Panc1 (cell line): ENCODE data around the gene LIN28B. TPM values are rescaled to one million over a fixed set of nuclear protein-coding genes. Genes with fewer than 3 reads are reported as not detected.

Experiments used
- ATAC-seq: fragments of 200-7000 bp; cut with Tn5 transposase; 2 replicates; pipeline ENCODE4 v1.9.1; 2020; ENCODE audit warnings: mild to moderate bottlenecking, moderate library complexity
- BruUV-seq: library from RNA; stranded (reverse); fragments of 400-500 nt; replicated peaks from 2 replicates; lab custom pipeline; 2021; lab: Mats Ljungman, UMichigan
- CTCF ChIA-PET: fragments of 300-600 bp; sonication (Branson Sonifier 250); formaldehyde crosslinking; loops from one replicate; lab custom pipeline; 2022; ENCODE audit warnings: antibody characterized with exemption; lab: Charles Lee
- POLR2A ChIA-PET: fragments of 300-600 bp; sonication (Branson Sonifier 250); formaldehyde crosslinking; loops from one replicate; lab custom pipeline; 2022; ENCODE audit warnings: antibody characterized with exemption; lab: Charles Lee
- DNase-seq: peaks from one replicate; pipeline ENCODE4 v3.0.0-alpha.2; 2010; ENCODE audit warnings: low read depth, low spot score
- H3K27ac ChIP-seq: 2 replicates; pipeline ENCODE4 v1.5.1; 2011; ENCODE audit warnings: mild to moderate bottlenecking, low read length, inconsistent platforms
- H3K27me3 ChIP-seq: fragments of 200-500 bp; sonication (Bioruptor generic); 2 replicates; pipeline ENCODE4 v1.6.0; 2014; ENCODE audit warnings: low read length, inconsistent platforms; ENCODE audit not compliant: control insufficient read depth, insufficient read depth
- H3K36me3 ChIP-seq: fragments of 200-500 bp; sonication (Bioruptor generic); 2 replicates; pipeline ENCODE4 v1.5.1; 2014; ENCODE audit warnings: inconsistent platforms, mild to moderate bottlenecking, low read length, moderate library complexity; ENCODE audit not compliant: control insufficient read depth, insufficient read depth
- H3K4me1 ChIP-seq: 2 replicates; pipeline ENCODE4 v1.5.1; 2011; ENCODE audit warnings: inconsistent platforms, mild to moderate bottlenecking, low read length, moderate library complexity; ENCODE audit not compliant: control insufficient read depth, insufficient read depth
- H3K4me3 ChIP-seq, 2 experiments: 2 replicates each; pipeline ENCODE4 v1.5.1; 2011 to 2012; ENCODE audit warnings: low read depth in 2 of 2, low read length in 2 of 2, mild to moderate bottlenecking in 2 of 2, inconsistent platforms in 1 of 2, moderate library complexity in 1 of 2
- H3K9me3 ChIP-seq: fragments of 200-500 bp; sonication (Bioruptor generic); 2 replicates; pipeline ENCODE4 v1.5.1; 2014; ENCODE audit warnings: low read depth, mild to moderate bottlenecking, inconsistent platforms, low read length, moderate library complexity; ENCODE audit not compliant: control insufficient read depth, insufficient read depth
- CTCF ChIP-seq: fragments of 450-650 bp; IDR thresholded peaks from 2 replicates; pipeline ENCODE4 v1.5.1; 2017; ENCODE audit warnings: mild to moderate bottlenecking
- POLR2AphosphoS5 ChIP-seq: IDR thresholded peaks from 2 replicates; pipeline ENCODE4 v1.6.1; 2012; ENCODE audit warnings: mild to moderate bottlenecking, low read depth, low read length, moderate library complexity
- REST ChIP-seq, 2 experiments: IDR thresholded peaks; 2 replicates each; pipeline ENCODE4 v1.6.1; 2011 to 2012; ENCODE audit warnings: low read depth in 2 of 2, control low read depth in 1 of 2, low read length in 1 of 2, mild to moderate bottlenecking in 1 of 2, moderate library complexity in 1 of 2; ENCODE audit not compliant: insufficient read depth in 1 of 2
- SIN3A ChIP-seq: IDR thresholded peaks from 2 replicates; pipeline ENCODE4 v1.6.1; 2012; ENCODE audit warnings: low read depth, mild to moderate bottlenecking, low read length, moderate library complexity, borderline replicate concordance; ENCODE audit not compliant: insufficient read depth
- TCF7L2 ChIP-seq: IDR thresholded peaks from 2 replicates; pipeline ENCODE4 v1.6.1; 2011; ENCODE audit warnings: mild to moderate bottlenecking, low read depth, low read length, inconsistent platforms
- in situ Hi-C: cut with HindIII; loops from 2 replicates; pipeline ENCODE4 v1.10.0; 2016; ENCODE audit warnings: low sequenced_read_pairs, low pct_unique_long_range_greater_than_20kb
- intact Hi-C: fragments of 100-400 bp; cut with micrococcal nuclease; formaldehyde crosslinking; loops from one replicate; pipeline ENCODE4 v1.10.0; 2022; ENCODE audit not compliant: unreplicated experiment
- total RNA-seq: library from RNA; stranded (reverse); gene quantifications from one replicate; pipeline ENCODE4 v1.2.1, GENCODE V29; 2021; ENCODE audit not compliant: unreplicated experiment

The LIN28B gene
- total RNA-seq, 1 experiment from 2014 or later, result 5.8 TPM

- DNase-seq, result no peak
- no peaks in the 10 kb centered on the region for H3K36me3 ChIP-seq
- CTCF ChIA-PET, result no interaction called here
- H3K4me1 ChIP-seq, result no peaks in the 10 kb centered on the region
- no peak overlapping the region for H3K4me3 ChIP-seq
- intact Hi-C loops (no loop called here), in situ Hi-C loops (no loop called here)
- no peak for ATAC-seq
- H3K27me3 ChIP-seq, result no peaks in the 10 kb centered on the region
- BruUV-seq, result no TSS peak
- POLR2A ChIA-PET, result no interaction called here
- H3K9me3 ChIP-seq, result no peaks in the 10 kb centered on the region
- H3K27ac ChIP-seq, result no peak overlapping the region
- TF ChIP-seq TCF7L2 (no peak), CTCF (no peak; the same call in 1 of the 2 replicates), SIN3A (no peak), REST (IDR thresholded peaks at IDR 0.05; ENCODE audit: insufficient read depth in 1 of 2, low read depth in 2 of 2, low read length in 1 of 2) (no peak), POLR2AphosphoS5 (no peak)
Measured at GRCh38 chr6:105038259-105038658, 81.4 kb downstream of the LIN28B start.

DNA sequence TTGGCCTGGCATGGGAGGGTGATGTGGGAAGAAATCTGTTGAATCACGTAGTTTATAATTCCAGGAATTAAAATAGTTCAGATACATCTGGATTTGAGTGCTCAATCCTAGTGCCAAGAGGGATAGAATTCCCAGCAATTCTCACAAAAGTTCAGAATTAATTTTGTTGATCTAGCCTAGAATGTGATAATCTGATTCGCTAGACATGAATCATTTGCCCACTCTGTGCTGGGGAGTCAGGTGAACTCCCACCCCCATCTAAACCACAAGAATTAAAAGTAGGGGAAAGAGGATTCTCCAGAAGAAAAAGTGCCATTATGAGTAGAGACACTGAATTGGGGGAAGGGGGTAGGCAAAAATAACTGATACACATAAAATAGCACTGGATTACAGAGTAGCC lies 85.0 kb downstream of the LIN28B start:
- H3K4me3 ChIP-seq, result no peak overlapping the region

More for the DNA sequence above, 85.0 kb downstream of the LIN28B start:
- H3K36me3 ChIP-seq, result no peaks in the 10 kb centered on the region
- ChIA-PET CTCF (no interaction called here), POLR2A (interaction anchor here (0.7 kb wide), 1 partner anchor 74 kb away, joined by 3 read pairs; no protein-coding TSS in a partner anchor)
- no peaks in the 10 kb centered on the region for H3K27me3 ChIP-seq
- intact Hi-C loops (no loop called here), in situ Hi-C loops (no loop called here)
- H3K4me1 ChIP-seq, result no peaks in the 10 kb centered on the region
- no peak overlapping the region for H3K27ac ChIP-seq
- TF ChIP-seq REST (IDR thresholded peaks at IDR 0.05; ENCODE audit: insufficient read depth in 1 of 2, low read depth in 2 of 2, low read length in 1 of 2), result no peak
- TF ChIP-seq SIN3A, result no peak
- TF ChIP-seq TCF7L2, result no peak
- no peak for TF ChIP-seq CTCF
- TF ChIP-seq POLR2AphosphoS5, result no peak
- no peak for DNase-seq
- BruUV-seq, result no TSS peak
- no peak for ATAC-seq
- H3K9me3 ChIP-seq, result no peaks in the 10 kb centered on the region
